Astrocyte (in vitro differentiated cells and primary cell): ENCODE results near the gene ANO4. TPM values are rescaled to one million over a fixed set of nuclear protein-coding genes. Genes with fewer than 3 reads are reported as not detected.

Experiments
- DNase-seq: peaks from one replicate; pipeline ENCODE4 v3.0.0-alpha.2; 2010; ENCODE audit warnings: low read depth
- FAIRE-seq: peaks from 2 replicates; lab custom pipeline; 2011; peaks lifted over from hg19 to GRCh38; lab: Jason Lieb, UNC
- H2AFZ ChIP-seq: 2 replicates; pipeline ENCODE4 v1.6.0; 2012; ENCODE audit warnings: low read depth, low read length, inconsistent platforms
- H3K27ac ChIP-seq: 2 replicates; pipeline ENCODE4 v1.5.1; 2011; ENCODE audit warnings: low read depth, low read length, inconsistent platforms
- H3K27me3 ChIP-seq: 2 replicates; pipeline ENCODE4 v1.6.0; 2011; ENCODE audit warnings: low read length, inconsistent platforms; ENCODE audit not compliant: insufficient read depth
- H3K36me3 ChIP-seq: 2 replicates; pipeline ENCODE4 v1.5.1; 2011; ENCODE audit warnings: low read length, inconsistent platforms; ENCODE audit not compliant: insufficient read depth
- H3K4me1 ChIP-seq: 2 replicates; pipeline ENCODE4 v1.5.1; 2011; ENCODE audit warnings: low read length, inconsistent platforms; ENCODE audit not compliant: insufficient read depth
- H3K4me2 ChIP-seq: 2 replicates; pipeline ENCODE4 v1.6.0; 2012; ENCODE audit warnings: low read length, inconsistent platforms
- H3K4me3 ChIP-seq: 2 replicates; pipeline ENCODE4 v1.5.1; 2011; ENCODE audit warnings: low read depth, mild to moderate bottlenecking, low read length, inconsistent platforms; ENCODE audit not compliant: insufficient read depth
- H3K79me2 ChIP-seq: 2 replicates; pipeline ENCODE4 v1.6.0; 2012; ENCODE audit warnings: mild to moderate bottlenecking, low read length, inconsistent platforms; ENCODE audit not compliant: insufficient read depth
- H3K9ac ChIP-seq: 2 replicates; pipeline ENCODE4 v1.6.0; 2012; ENCODE audit warnings: mild to moderate bottlenecking, low read length, inconsistent platforms
- H3K9me3 ChIP-seq: 2 replicates; pipeline ENCODE4 v1.5.1; 2012; ENCODE audit warnings: low read depth, mild to moderate bottlenecking, low read length, inconsistent platforms; ENCODE audit not compliant: insufficient read depth
- H4K20me1 ChIP-seq: 2 replicates; pipeline ENCODE4 v1.6.0; 2012; ENCODE audit warnings: low read length, inconsistent platforms; ENCODE audit not compliant: insufficient read depth
- H3K27ac Mint-ChIP-seq: one replicate; pipeline ENCODE4 v1.8.0; 2021; ENCODE audit warnings: mild to moderate bottlenecking, mixed read lengths; ENCODE audit not compliant: unreplicated experiment
- H3K27me3 Mint-ChIP-seq: one replicate; pipeline ENCODE4 v1.8.0; 2021; ENCODE audit warnings: low read depth, mixed read lengths; ENCODE audit not compliant: unreplicated experiment
- H3K36me3 Mint-ChIP-seq: one replicate; pipeline ENCODE4 v1.8.0; 2021; ENCODE audit warnings: low read depth, mixed read lengths; ENCODE audit not compliant: unreplicated experiment
- H3K4me1 Mint-ChIP-seq: one replicate; pipeline ENCODE4 v1.8.0; 2021; ENCODE audit warnings: low read depth, mixed read lengths; ENCODE audit not compliant: unreplicated experiment
- H3K4me3 Mint-ChIP-seq: one replicate; pipeline ENCODE4 v1.8.0; 2021; ENCODE audit warnings: mild to moderate bottlenecking, moderate library complexity, mixed read lengths; ENCODE audit not compliant: unreplicated experiment
- H3K9me3 Mint-ChIP-seq: one replicate; pipeline ENCODE4 v1.8.0; 2021; ENCODE audit warnings: mild to moderate bottlenecking, mixed read lengths; ENCODE audit not compliant: unreplicated experiment
- EZH2 ChIP-seq: IDR thresholded peaks from 2 replicates; pipeline ENCODE4 v1.6.1; 2012; ENCODE audit warnings: mild to moderate bottlenecking, low read length, inconsistent platforms; ENCODE audit not compliant: insufficient read depth
- total RNA-seq: library from RNA; stranded (reverse); gene quantifications from 2 replicates; pipeline ENCODE4 v1.2.1, GENCODE V29; 2021
- TF ChIP-seq, protein P1 (sequence below): IDR thresholded peaks from 2 replicates; pipeline ENCODE4 v1.5.1; 2011; ENCODE audit warnings: low read depth, mild to moderate bottlenecking, inconsistent platforms, low read length, moderate library complexity; ENCODE audit not compliant: insufficient read depth

Gene ANO4
- total RNA-seq, 1 donor from 2014 or later, result 41.3 TPM

GRCh38 chr12:100842156-100842555 lies 47.6 kb downstream of the ANO4 start:
- H4K20me1 ChIP-seq, result no peaks in the 10 kb centered on the region
- no peak overlapping the region for H3K4me3 ChIP-seq
- H3K4me1 ChIP-seq, result peaks cover 7% of the 10 kb centered on the region
- no peaks in the 10 kb centered on the region for H3K36me3 Mint-ChIP-seq
- no peaks in the 10 kb centered on the region for H3K9me3 Mint-ChIP-seq
- peak overlapping the region; percentile 1 for H3K27ac Mint-ChIP-seq
- no peaks in the 10 kb centered on the region for H3K27me3 Mint-ChIP-seq
- H3K9me3 ChIP-seq, result no peaks in the 10 kb centered on the region
- peak overlapping the region; percentile 10 for H3K4me2 ChIP-seq
- no peaks in the 10 kb centered on the region for H3K36me3 ChIP-seq
- FAIRE-seq (no peak), DNase-seq (peak; percentile 90)
- peaks cover 33% of the 10 kb centered on the region for H3K4me1 Mint-ChIP-seq
- TF ChIP-seq EZH2, result no peak
- TF ChIP-seq, protein P1, sequence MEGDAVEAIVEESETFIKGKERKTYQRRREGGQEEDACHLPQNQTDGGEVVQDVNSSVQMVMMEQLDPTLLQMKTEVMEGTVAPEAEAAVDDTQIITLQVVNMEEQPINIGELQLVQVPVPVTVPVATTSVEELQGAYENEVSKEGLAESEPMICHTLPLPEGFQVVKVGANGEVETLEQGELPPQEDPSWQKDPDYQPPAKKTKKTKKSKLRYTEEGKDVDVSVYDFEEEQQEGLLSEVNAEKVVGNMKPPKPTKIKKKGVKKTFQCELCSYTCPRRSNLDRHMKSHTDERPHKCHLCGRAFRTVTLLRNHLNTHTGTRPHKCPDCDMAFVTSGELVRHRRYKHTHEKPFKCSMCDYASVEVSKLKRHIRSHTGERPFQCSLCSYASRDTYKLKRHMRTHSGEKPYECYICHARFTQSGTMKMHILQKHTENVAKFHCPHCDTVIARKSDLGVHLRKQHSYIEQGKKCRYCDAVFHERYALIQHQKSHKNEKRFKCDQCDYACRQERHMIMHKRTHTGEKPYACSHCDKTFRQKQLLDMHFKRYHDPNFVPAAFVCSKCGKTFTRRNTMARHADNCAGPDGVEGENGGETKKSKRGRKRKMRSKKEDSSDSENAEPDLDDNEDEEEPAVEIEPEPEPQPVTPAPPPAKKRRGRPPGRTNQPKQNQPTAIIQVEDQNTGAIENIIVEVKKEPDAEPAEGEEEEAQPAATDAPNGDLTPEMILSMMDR, result no peak
- peak overlapping the region; percentile 28 for H3K9ac ChIP-seq
- H3K27ac ChIP-seq, result peak overlapping the region; percentile 50
- H2AFZ ChIP-seq, result no peak overlapping the region
- H3K79me2 ChIP-seq, result no peaks in the 10 kb centered on the region
- H3K4me3 Mint-ChIP-seq, result no peak overlapping the region
- no peaks in the 10 kb centered on the region for H3K27me3 ChIP-seq

DNA sequence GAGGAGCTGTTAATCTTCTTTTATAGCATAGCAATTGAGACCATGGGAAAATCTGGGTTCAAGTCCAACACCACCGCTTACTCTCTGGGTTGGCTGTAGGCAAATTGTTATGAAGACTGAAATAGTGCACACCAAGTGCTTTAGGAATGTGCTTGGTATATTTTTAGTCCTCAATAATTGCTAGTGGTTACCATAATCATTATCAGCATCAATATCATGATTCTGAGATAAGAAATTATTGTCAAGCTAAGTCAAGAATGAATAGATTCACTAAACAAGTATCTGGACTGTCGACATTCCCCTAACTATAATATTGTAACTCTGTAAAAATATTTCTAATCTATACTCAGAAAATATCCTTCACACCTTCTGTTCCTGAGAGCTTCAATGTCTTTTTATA lies 48.5 kb downstream of the ANO4 start:
- H3K79me2 ChIP-seq, result no peaks in the 10 kb centered on the region
- H3K4me3 Mint-ChIP-seq, result no peak overlapping the region
- no peak overlapping the region for H3K4me2 ChIP-seq
- no peak overlapping the region for H3K4me3 ChIP-seq
- H4K20me1 ChIP-seq, result no peaks in the 10 kb centered on the region
- no peaks in the 10 kb centered on the region for H3K9me3 ChIP-seq
- no peak overlapping the region for H3K9ac ChIP-seq
- H3K27ac ChIP-seq, result no peak overlapping the region
- no peak for TF ChIP-seq EZH2
- TF ChIP-seq, protein P1, result no peak
- H3K4me1 ChIP-seq, result peaks cover 7% of the 10 kb centered on the region
- H3K27me3 Mint-ChIP-seq, result no peaks in the 10 kb centered on the region
- H2AFZ ChIP-seq, result no peak overlapping the region
- no peaks in the 10 kb centered on the region for H3K27me3 ChIP-seq
- H3K4me1 Mint-ChIP-seq, result peaks cover 33% of the 10 kb centered on the region
- peak overlapping the region; percentile 11 for H3K27ac Mint-ChIP-seq
- no peaks in the 10 kb centered on the region for H3K9me3 Mint-ChIP-seq
- H3K36me3 Mint-ChIP-seq, result peaks cover 3% of the 10 kb centered on the region
- FAIRE-seq (no peak), DNase-seq (no peak)
- no peaks in the 10 kb centered on the region for H3K36me3 ChIP-seq

GRCh38 chr12:100845095-100845494 lies 50.5 kb downstream of the ANO4 start:
- H3K9me3 Mint-ChIP-seq, result no peaks in the 10 kb centered on the region
- no peak for FAIRE-seq
- peak overlapping the region; percentile 42 for H3K4me2 ChIP-seq

More at GRCh38 chr12:100845095-100845494, 50.5 kb downstream of the ANO4 start:
- Histone ChIP-seq H3K9me3 (no peaks in the 10 kb centered on the region), H3K9ac (no peak overlapping the region), H2AFZ (no peak overlapping the region), H3K79me2 (no peaks in the 10 kb centered on the region), H3K27ac (no peak overlapping the region), H3K4me1 (peaks cover 7% of the 10 kb centered on the region), H3K27me3 (no peaks in the 10 kb centered on the region), H4K20me1 (no peaks in the 10 kb centered on the region), H3K4me3 (no peak overlapping the region), H3K36me3 (no peaks in the 10 kb centered on the region)
- Mint-ChIP-seq H3K27ac (peak overlapping the region; percentile 56), H3K4me3 (peak overlapping the region; percentile 25), H3K36me3 (peaks cover 3% of the 10 kb centered on the region), H3K4me1 (peaks cover 33% of the 10 kb centered on the region), H3K27me3 (no peaks in the 10 kb centered on the region)
- DNase-seq, result peak; percentile 10
- TF ChIP-seq, protein P1, result no peak
- no peak for TF ChIP-seq EZH2
